Activated CD4-positive, alpha-beta T cell treated with anti-CD3 and anti-CD28 coated beads for 1 hour (primary cell): ENCODE data around the gene UTF1.
"Not testable (repeated sequence)": the region's sequence is repeated elsewhere in the genome, so short reads cannot be mapped to it uniquely, and the experiment has no call there.

Experiments
- DNase-seq: peaks from one replicate; pipeline ENCODE4 v3.0.0-alpha.2; 2020

Gene UTF1

GRCh38 chr10:133210398-133211140 lies 19.4 kb upstream of the UTF1 start:
- no peak for DNase-seq

GRCh38 chr10:133211141-133211830 lies 18.7 kb upstream of the UTF1 start:
- DNase-seq, result no peak

DNA sequence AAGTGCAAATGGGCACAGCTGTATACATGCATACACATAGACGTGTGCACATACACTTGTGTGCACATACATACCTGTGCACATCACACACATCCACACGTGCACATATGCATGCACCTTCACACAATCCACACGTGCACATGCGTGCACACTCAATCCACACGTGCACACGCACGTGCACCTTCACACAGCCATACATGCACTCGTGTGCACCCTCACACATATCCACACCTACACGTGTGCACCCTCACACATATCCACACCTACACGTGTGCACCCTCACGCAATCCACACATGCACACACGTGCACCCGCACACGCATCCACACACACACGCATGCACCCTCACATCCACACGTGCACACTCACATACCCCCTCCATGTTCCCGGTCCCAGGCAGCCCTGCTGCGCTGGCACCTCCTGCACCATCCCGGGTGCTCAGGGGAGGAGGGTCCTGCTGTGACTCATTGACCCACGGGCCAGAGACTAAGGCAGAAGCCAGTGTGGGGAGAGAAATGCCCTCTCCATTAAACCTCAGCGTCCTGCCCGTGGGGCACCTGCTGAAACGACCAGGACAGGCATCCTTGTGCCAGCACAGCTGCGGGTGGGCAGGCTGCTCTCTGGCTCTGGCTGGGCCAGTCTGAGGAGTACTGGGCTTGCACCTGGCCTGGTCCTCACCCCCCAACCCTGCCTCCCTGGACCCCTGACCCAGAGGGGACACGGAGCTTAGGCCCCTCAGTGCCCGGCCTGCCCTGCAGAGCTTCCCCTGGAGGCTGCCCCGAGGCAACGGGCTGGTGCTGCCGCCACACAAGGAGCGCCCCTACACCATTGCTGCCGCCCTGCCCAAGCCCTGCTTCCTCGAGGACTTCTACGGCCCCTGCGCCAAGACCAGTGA lies 17.8 kb upstream of the UTF1 start:
- no peak for DNase-seq

DNA sequence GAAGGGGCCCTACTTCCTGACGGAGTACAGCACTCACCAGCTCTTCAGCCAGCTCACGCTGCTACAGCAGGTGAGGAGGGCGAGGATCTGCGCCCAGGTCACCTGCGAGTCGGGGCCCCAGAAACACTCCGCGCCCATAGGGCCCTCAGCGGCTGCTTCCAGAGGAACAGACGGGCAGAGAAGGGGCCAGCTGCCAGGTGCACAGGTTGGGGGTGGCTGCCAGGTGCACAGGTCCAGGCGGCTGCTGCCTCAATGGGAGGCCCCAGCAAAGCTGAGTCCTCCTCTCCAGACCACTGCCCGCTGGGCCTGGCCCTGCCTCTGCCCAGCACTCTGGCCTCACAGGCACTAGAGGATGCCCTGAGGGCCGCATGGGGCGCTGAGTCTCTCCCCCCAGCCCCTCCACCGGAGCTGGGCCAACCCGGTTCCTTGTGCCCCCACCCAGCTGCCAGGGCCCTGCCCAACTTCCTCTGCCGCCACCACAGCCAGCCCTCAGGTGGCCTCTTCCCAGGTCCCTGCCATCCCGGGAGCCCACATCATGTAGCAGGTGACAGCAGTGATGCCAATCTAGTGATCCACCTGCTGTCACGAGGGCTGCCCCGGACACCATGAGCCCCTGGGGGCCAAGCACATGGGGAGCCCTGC lies 17.0 kb upstream of the UTF1 start:
- no peak for DNase-seq

GRCh38 chr10:133213641-133214467 lies 16.2 kb upstream of the UTF1 start:
- no peak for DNase-seq

DNA sequence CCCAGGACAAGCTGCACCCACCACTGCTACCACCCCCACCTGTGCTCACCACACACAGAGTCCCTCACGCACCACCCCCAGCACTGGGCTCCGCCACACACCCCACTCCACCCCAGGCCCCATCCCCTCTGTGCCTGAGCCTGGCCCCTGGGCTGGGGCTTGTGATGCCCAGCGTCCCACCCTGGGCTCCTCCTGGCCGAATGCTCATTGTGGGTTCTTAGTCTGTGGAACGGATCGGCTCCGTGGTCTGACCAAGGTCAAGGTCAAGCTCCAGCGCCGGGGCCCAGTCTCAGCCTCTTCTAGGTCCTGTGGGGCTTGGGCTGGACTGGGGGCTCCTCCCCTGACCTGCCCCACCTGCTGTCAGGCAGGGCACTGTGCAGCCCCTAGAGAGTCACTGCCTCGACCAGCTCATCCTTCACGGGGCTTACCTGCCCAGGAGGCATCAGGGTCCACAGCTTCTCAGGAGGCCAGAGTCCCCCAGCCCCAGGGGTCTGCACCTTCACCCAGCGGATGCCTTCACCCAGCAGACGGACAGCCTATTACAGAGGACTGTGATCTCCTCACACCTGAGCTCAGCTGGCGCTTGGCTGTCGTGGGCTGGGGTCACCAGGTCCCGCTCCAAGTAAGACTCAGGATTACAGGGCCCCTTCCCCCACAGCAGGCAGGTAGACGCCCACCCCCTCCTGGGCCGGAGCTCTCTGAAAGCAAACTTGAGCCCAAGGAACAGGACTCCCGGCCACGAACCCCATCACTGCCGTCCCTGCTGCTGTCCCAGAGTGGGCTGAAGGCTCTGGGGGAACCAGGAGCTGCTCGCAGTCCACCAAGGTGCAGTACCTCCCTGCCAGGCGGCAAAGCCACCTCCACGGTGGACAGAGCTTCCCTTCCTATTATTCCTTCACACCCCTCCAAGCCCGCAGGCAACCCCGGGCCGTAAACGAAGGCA lies 15.3 kb upstream of the UTF1 start:
- DNase-seq, result no peak

DNA sequence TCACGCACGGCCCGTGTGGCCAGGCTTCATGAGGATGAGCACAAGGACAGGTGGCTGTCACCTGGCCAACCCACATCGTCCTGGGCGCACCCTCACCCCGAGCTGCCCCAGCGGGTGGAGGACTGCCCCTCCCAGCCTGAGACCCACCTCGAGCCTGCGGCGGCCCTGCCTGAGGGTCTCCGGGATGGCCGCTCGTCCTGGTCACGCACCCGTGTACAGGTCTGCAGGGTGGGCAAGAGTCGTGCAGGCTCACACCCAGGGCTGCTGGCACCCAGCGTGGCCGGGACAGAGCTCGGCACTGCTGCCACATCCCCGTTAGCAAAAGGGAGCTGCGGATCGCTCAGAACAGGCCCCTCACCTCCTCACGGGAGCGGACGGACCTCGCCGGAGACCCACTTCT lies 14.4 kb upstream of the UTF1 start:
- no peak for DNase-seq

GRCh38 chr10:133216776-133217175 lies 13.2 kb upstream of the UTF1 start:
- no peak for DNase-seq

DNA sequence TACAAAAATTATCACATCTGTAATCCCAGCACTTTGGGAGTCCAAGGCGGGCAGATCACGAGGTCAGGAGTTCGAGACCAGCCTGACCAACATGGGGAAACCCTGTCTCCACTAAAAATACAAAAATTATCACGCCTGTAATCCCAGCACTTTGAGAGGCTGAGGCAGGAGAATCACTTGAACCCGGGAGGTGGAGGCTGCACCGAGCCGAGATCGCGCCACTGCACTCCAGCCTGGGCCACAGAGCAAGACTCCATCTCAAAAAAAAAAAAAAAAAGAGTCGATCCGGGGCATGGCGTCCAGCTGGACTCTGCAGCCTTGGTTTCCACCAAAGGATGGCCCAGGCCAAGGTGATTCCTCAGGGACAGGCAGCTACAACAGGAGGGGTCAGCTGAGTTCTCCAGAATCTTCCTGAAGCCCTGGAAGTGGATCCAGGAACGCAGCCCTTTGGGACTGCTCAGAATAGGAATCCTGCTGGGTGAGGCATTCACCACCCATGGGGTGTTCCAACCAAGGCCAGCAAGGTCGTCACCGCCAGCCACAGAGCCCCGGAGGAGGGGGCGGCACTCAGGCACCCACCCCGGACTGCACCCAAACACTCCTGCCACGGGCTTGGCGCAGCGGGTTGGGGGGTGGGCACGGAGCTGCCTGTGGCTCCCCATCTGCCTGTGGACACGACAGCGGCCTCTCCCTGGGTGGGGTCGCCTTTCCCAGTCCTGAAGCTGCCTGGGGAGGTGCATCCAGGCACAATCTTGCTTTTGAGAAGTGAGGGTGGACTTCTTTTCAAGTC lies 12.0 kb upstream of the UTF1 start:
- no peak for DNase-seq

DNA sequence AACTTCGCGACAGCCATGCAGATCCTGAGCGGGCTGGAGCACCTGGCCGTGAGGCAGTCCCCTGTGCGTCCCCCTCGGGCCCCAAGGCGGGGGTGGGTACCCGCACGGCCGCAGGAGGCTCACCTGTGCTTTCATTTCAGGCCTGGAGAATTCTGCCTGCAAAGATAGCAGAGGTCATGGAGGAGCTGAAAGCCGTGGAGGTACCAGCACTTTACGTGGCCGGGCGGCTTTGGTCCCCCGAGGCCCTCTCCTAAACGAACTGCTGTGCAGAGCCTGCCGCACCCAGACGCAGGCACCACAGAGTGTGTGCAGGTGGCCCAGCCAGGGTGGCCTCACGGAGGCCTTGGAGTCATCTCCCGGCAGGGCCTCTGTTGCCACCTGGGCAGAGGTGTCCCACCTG lies 11.1 kb upstream of the UTF1 start:
- DNase-seq, result no peak

DNA sequence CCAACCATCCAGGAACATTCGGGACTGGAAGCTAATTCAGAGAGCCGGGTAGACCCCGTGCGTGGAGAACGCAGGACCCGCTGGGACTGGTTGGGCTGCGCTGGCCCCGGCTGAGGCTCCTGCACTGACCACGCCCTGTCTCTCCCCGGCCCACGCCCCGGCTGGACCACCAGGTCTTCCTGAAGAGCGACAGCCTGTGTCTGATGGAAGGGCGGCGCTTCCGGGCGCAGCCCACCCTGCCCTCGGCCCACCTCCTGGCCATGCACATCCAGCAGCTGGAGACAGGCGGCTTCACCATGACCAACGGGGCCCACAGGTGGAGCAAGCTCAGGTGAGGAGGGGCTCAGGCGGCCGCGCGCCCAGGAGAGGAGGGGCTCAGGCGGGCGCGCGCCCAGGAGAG lies 10.2 kb upstream of the UTF1 start:
- DNase-seq, result no peak

GRCh38 chr10:133221331-133221730 lies 8.7 kb upstream of the UTF1 start:
- DNase-seq, result no peak

GRCh38 chr10:133221756-133222155 lies 8.3 kb upstream of the UTF1 start:
- not testable (repeated sequence) for DNase-seq

GRCh38 chr10:133224076-133224475 lies 5.9 kb upstream of the UTF1 start:
- DNase-seq, result no peak

DNA sequence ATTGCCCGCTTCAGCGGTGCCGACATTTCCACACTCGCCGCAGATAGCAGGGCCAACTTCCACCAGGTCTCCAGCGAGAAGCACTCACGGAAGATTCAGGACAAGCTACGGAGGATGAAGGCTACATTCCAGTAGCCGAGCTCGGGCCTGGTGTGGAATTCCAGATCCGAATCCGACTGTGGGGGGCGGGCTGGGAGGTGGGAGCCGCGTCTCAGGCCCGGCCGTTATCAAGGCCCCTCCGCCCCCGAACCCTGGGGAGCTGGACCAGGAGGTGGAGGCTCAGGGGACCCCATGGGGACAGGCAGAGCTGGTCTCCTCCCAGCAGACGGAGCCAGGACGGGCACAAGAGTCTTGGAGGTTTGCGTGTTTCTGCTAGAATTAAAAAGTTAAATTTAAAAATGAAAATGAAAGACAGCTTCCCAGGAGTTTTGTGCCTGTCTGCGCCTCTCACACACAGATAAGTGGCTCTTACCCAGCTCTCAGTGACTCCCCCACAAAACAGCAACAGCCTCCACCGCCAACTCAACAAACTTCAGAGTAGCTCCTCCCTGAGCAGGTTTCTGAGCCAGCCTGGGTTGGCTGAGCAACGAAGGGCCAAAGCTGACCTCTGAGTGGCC lies 5.2 kb upstream of the UTF1 start:
- no peak for DNase-seq

GRCh38 chr10:133225707-133226191 lies 4.3 kb upstream of the UTF1 start:
- DNase-seq, result no peak

GRCh38 chr10:133226251-133226808 lies 3.7 kb upstream of the UTF1 start:
- DNase-seq, result no peak

DNA sequence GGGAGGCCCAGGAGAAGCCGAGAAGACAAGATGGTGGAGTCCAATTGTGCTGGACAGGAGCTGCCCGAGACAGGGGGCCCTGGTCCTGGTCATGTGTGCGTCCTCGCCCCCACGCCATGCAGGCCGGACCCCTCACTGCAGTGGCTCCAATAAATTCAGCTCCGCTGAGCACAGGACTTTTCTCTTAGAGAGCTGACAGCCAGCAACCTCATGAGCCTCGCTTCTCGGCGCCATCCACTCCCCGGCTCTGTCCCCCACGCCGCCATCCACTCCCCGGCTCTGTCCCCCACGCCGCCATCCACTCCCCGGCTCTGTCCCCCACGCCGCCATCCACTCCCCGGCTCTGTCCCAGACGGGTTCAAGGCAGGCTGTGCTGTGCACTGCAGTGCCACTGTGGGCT lies 2.8 kb upstream of the UTF1 start:
- DNase-seq, result no peak
